ENCODE results near the gene WFDC10B.
"Not testable (repeated sequence)": the region's sequence is repeated elsewhere in the genome, so short reads cannot be mapped to it uniquely, and the experiment has no call there.

The WFDC10B gene

DNA sequence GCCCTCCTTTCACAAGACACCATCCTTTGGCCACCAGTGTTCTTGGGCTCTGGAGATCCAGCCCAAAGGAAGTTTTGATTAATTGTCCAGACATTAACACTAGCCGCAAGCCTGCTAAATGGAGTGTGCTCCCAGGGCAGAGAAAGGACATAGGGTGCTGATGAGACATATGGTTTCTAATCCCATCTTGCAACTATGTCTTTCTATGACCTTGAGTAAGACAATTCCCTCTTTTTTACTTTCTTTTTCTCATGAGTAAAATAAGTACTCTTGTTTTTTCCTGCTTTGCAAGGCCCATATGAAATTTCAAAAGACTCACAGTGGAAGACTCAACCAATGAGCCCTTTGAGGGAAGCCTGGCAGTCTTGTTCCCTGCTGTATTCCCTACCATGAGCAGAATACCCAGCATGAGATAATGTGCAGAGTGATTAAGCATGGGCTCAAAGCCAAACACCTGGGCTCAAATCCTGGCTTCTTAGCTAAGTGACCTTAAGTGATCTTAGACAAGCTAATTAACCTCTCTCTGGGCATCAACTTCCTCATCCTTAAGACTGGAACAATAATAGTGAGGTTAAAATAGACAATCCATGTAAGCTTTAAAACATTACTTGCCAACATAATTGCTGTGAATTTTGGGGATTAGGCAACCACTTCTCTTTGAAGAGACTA is at the start of gene WFDC10B:
TSS of gene WFDC10B (minus strand) at position 51 of the 669 bp plus-strand sequence. CDS start 19,027 bp downstream, outside the sequence.
- no peak for DNase-seq

DNA sequence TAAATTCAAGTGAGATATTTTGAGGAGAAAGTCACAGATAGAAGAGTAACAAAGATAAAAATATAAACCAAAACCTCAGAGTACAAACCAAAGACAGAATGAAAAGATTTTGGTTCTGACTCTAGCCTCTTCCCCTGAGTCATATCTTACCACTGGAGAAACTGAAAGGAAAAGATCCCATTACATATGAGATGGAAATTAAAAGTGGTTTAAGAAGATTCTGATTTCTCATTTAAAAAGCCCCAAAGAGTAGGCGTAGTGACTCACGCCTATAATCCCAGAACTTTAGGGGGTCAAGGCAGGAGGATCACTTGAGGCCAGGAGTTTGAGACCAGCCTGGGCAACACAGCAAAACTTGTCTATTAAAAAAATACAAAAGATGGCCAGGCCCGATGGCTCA is 47.9 kb upstream of the WFDC10B start:
- no peak for DNase-seq

- DNase-seq: no peak
Measured at GRCh38 chr20:45751721-45752120, 46.9 kb upstream of the WFDC10B start.

DNA sequence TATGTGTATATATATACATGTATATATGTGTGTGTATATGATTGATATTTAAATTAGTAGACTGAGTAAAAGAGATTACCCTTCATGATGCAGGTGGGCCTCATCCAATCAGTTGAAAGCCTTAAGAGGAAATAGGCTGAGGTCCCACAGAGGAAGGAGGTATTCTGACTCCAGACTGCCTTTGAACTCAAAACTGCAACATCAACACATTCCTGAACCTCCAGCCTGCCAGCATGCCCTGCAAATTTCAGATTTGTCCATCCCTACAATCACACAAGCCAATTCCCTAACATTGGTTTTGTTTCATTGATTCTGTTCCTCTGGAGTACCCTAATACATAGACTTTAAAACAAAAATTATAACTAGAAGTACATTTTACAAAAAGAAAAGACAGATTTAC is 40.2 kb upstream of the WFDC10B start:
- no peak for DNase-seq

DNA sequence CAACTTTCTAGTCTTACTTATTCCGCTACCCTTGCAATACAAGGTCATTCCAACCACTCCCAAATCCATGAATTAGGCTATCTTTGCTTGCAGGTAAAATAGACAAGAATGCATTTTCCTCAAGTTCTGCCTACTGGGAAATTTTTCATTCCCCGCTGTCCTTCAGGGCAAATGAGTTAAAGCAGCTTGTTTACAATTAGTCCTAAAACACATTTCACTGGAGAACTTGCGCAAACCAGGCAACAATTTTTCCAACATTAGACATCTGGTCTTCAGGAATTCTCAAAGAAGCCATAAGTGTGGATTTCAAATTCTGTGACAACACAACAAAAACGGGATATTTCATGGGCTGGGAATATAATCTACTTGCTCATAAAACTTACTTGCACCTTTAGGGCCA is 37.8 kb upstream of the WFDC10B start:
- DNase-seq: no peak

DNA sequence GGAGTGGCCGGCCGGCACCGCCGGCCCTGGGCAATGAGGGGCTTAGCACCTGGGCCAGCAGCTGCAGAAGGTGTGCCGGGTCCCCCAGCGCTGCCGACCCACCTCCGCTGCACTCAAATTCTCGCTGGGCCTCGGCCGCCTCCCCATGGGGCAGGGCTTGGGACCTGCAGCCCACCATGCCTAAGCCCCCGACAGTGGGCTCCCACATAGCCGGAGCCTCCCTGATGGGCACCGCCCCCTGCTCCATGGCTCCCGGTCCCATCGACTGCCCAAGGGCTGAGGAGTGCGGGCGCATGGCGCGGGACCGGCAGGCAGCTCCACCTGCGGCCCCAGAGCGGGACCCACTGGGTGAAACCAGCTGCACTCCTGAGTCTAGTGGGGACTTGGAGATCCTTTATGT is 31.2 kb upstream of the WFDC10B start:
- DNase-seq: no peak

GRCh38 chr20:45735552-45735951 is 30.7 kb upstream of the WFDC10B start:
- DNase-seq: no peak

DNA sequence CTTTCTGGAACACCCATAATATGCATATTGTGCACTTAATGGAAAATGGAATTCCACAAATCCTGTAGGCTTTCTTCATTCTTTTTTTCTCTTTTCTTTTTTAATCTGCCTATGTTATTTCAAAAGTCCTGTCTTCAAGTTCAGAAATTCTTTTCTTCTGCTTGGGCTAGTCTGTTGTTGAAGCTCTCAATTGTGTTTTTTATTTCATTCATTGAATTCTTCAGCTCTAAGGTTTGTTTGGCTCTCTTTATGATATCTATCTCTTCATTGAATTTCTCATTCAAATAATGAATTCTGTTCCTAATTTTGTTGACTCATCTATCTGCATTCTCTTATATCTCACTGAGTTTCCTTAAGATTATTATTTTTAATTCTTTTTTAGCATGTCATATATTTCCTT is 27.4 kb upstream of the WFDC10B start:
- no peak for DNase-seq

- DNase-seq: no peak
Measured at GRCh38 chr20:45727044-45727443, 22.2 kb upstream of the WFDC10B start.

- no peak for DNase-seq
Measured at GRCh38 chr20:45725134-45725533, 20.3 kb upstream of the WFDC10B start.

DNA sequence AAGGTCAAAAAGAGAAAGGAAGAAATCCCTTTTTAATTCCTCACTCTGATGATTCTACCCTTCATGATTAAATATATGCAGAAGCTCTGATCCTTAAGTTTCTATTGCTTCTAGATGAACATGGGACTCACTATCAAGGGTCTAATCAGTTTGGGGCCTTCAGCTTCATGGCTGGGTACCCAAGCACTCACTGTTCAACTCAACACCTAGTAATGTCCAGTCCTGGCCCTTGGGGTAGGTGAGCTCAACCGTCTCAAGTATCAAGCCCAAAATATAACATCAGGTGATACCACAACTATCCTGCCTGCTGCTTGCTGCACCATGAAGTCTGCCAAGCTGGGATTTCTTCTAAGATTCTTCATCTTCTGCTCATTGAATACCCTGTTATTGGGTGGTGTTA is 17.2 kb upstream of the WFDC10B start, which contains the start of gene SPINT4:
TSS of gene SPINT4 (plus strand) at position 301 of the 400 bp plus-strand sequence. CDS start at position 322, 21 bp downstream.
- DNase-seq: no peak

DNA sequence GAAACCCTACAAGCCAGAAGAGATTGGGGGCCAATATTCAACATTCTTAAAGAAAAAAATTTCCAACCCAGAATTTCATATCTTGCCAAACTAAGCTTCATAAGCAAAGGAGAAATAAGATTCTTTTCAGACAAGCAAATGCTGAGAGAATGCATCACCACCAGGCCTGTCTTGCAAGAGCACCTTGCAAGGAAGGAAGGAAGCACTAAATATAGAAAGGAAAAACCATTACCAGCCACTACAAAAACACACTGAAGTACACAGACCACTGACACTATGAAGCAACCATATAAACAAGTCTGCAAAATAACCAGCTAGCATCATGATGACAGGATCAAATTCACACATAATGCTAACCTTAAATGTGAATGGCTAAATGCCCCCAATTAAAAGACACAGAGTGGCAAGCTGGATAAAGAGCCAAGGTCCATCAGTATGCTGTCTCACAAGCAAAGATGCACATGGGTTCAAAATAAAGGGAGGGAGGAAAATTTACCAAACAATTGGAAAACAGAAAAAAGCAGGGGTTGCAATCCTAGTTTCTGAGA is 11.4 kb upstream of the WFDC10B start:
- not testable (repeated sequence) for DNase-seq

DNA sequence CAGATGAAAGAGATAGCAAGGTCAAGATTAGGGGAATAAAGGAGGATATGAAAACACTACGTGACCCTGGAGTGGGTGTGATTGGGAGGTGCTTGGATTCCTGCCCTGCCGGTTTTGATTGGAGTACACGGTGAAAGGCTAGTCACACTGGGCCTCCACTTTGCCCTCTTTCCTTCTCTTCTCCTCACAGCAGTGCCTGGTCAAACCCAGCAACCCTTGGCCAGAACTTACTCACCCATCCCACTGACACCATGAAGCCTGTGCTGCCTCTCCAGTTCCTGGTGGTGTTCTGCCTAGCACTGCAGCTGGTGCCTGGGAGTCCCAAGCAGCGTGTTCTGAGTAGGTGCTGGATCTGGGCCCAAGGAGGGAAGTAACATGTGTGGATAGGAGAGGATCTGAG is 2.9 kb downstream of the WFDC10B start, which contains the start of gene WFDC13:
TSS of gene WFDC13 (plus strand) at position 166 of the 400 bp plus-strand sequence. CDS start at position 252, 86 bp downstream.
- no peak for DNase-seq

DNA sequence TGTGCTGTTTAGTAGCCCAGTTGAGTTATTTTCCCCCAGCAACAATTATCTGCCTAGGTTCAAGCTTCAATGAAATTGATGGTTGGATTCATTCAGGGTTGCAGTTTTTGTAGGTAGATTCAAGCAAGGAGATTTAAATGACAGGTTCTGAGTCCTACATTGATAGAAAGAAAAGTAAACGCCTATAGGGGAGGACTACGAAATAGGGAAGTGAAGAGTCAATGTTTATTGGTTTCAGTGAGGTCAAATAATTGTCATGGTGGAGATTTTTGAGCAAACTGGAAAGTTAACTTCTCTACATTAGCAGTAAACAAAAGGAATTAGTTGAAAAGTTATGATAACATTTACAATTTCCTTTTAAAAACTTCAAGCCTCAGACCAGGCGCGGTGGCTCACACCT is 3.7 kb downstream of the WFDC10B start:
- no peak for DNase-seq

- DNase-seq: no peak
Measured at GRCh38 chr20:45695496-45695895, 9.3 kb downstream of the WFDC10B start.

GRCh38 chr20:45693346-45693745 is 11.5 kb downstream of the WFDC10B start:
- DNase-seq: not testable (repeated sequence)

DNA sequence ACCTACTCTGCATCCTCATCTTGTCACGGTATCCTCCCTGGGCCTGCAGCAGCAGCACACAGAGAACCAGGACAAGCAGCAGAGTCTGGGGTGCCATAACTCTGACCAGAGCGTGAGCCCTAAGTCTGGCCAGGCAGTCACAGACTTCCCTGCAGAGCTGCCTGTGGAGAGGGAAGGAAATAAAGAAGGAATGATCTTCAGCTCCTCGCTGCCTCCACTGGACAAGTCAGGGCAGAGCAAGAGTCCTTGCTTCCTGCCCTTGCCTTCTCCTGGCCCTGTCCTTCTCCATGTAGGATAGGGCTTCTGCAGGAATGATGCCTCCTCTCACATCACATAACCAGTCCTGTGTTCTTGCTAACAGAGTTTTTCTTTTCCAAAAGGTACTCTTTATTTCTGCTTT is 18.9 kb downstream of the WFDC10B start:
- DNase-seq: no peak

DNA sequence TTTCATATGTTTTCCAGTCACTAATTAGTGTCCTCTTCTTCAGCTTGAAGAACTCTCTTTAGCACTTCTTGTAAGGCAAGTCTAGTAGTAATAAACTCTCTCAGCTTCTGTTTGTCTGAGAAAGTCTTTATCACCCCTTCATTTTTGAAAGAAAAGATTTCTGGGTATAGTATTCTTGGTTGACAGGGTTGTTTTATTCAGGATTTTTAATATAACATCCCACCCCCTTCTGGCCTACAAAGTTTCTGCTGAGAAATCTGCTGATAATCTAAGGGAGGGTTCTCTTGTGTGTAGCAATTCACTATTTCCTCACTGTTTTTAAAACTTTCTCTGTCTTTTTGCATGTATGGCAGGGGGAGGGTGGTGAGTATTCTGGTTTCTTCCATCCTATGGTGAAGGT is 25.2 kb downstream of the WFDC10B start:
- DNase-seq: no peak

- DNase-seq: no peak
Measured at GRCh38 chr20:45672765-45673164, 32.1 kb downstream of the WFDC10B start.

GRCh38 chr20:45670139-45670538 is 34.7 kb downstream of the WFDC10B start, which contains the start of gene WFDC11:
Gene WFDC11 (minus strand): TSS chr20:45670239. CDS start chr20:45650600, 19,639 bp downstream.
- no peak for DNase-seq

DNA sequence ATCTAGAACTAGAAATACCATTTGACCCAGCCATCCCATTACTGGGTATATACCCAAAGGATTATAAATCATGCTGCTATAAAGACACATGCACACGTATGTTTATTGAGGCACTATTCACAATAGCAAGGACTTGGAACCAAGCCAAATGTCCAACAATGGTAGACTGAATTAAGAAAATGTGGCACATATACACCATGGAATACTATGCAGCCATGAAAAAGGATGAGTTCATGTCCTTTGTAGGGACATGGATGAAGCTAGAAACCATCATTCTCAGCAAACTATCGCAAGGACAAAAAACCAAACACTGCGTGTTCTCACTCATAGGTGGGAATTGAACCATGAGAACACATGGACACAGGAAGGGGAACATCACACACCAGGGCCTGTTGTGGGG is 47.8 kb downstream of the WFDC10B start:
- DNase-seq: not testable (repeated sequence)

- DNase-seq: not testable (repeated sequence)
Measured at GRCh38 chr20:45651726-45652125, 53.1 kb downstream of the WFDC10B start.

- DNase-seq: no peak
Measured at GRCh38 chr20:45649312-45649863, 55.4 kb downstream of the WFDC10B start.

DNA sequence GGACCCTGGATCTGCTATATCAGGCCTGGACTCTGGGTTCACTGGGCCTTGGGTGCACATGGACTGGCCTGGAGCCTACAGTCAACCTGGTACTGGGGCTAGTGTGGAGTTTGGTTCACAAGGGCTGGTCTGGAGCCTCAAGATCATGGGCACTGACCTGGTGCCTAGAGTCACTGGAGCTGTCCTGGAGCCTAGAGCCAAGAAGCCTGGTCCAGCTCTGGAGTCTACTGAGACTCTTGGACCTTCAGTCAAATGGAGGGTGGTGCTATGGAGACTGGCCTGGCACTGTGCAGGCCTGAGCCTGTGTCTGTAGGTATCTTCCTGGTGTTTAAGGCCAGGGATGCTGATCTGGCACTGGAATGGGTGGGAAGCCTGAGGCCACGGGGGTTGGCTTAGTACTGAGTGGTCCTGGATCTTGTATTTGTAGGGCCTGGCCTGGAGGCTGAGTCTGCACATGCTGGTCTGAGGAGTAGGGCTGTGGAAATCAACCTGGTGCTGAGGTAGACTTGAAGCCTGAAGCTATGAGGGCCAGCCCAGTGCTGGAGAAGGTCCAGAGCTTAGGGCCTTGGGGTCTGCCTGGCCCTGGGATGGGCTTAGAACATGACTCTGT is 57.3 kb downstream of the WFDC10B start:
- DNase-seq: no peak
